BLaER1 treated with 17β-estradiol and CSF1 and Interleukin-3, amounts not matched to agents 10 nM and 100 nM (cell line): ENCODE results near the gene NDUFS7.
A peak's percentile ranks its signal among the peaks of the same experiment; 100 is the strongest.

ENCODE experiments used
- H3K27ac ChIP-seq, 11 experiments: shearing (Covaris generic); formaldehyde crosslinking; 2 replicates each; pipeline ENCODE4 v1.8.1; 2022
- H3K27me3 ChIP-seq, 11 experiments: shearing (Covaris generic); formaldehyde crosslinking; 2 replicates each; pipeline ENCODE4 v1.8.1; 2022
- H3K36me3 ChIP-seq, 11 experiments: shearing (Covaris generic); formaldehyde crosslinking; 2 replicates each; pipeline ENCODE4 v1.8.1; 2022
- H3K4me1 ChIP-seq, 10 experiments: shearing (Covaris generic); formaldehyde crosslinking; 2 replicates each; pipeline ENCODE4 v1.8.1; 2022
- H3K4me2 ChIP-seq, 11 experiments: shearing (Covaris generic); formaldehyde crosslinking; 2 replicates each; pipeline ENCODE4 v1.8.1; 2022
- H3K4me3 ChIP-seq, 10 experiments: shearing (Covaris generic); formaldehyde crosslinking; 2 replicates each; pipeline ENCODE4 v1.8.1; 2022
- H3K9ac ChIP-seq, 11 experiments: shearing (Covaris generic); formaldehyde crosslinking; 2 replicates each; pipeline ENCODE4 v1.8.1; 2022
- H3K9me3 ChIP-seq, 11 experiments: shearing (Covaris generic); formaldehyde crosslinking; replicated peaks in 1 of 11; 2 replicates each; pipeline ENCODE4 v1.8.1; 2022
- H4K20me1 ChIP-seq, 11 experiments: shearing (Covaris generic); formaldehyde crosslinking; 2 replicates each; pipeline ENCODE4 v1.8.1; 2022
- Cebpa-rat ChIP-seq, 11 experiments: shearing (Covaris generic); IDR thresholded peaks; 2 replicates each; pipeline ENCODE4 v1.8.1; 2022

NDUFS7 gene

GRCh38 chr19:1366899-1367870, 16.5 kb upstream of the NDUFS7 start:
- Histone ChIP-seq H3K4me3 (no peak overlapping the region), H3K27me3 (peaks cover 0 to 16% (median 0%) of the 10 kb centered on the region in 11 experiments; a peak in 2 of 22 replicates), H3K4me2 (peak overlapping the region; percentile 68 to 100 (median 91)), H4K20me1 (peaks cover 0 to 77% (median 0%) of the 10 kb centered on the region in 11 experiments; a peak in 9 of 22 replicates), H3K9ac (peak overlapping the region in 8 of 11 experiments; percentile 50 to 81 (median 61); a peak in 16 of 22 replicates), H3K36me3 (peaks cover 9 to 56% (median 29%) of the 10 kb centered on the region in 11 experiments; a peak in 18 of 22 replicates), H3K27ac (peak overlapping the region in 9 of 11 experiments; percentile 36 to 92 (median 75); a peak in 19 of 22 replicates), H3K9me3 (no peaks in the 10 kb centered on the region), H3K4me1 (peaks cover 77 to 100% (median 100%) of the 10 kb centered on the region in 10 experiments)
- peak in 6 of 11 experiments; percentile 9 to 90 (median 39); a peak in 4 of 22 replicates for TF ChIP-seq Cebpa-rat (IDR thresholded peaks at IDR 0.05)

DNA sequence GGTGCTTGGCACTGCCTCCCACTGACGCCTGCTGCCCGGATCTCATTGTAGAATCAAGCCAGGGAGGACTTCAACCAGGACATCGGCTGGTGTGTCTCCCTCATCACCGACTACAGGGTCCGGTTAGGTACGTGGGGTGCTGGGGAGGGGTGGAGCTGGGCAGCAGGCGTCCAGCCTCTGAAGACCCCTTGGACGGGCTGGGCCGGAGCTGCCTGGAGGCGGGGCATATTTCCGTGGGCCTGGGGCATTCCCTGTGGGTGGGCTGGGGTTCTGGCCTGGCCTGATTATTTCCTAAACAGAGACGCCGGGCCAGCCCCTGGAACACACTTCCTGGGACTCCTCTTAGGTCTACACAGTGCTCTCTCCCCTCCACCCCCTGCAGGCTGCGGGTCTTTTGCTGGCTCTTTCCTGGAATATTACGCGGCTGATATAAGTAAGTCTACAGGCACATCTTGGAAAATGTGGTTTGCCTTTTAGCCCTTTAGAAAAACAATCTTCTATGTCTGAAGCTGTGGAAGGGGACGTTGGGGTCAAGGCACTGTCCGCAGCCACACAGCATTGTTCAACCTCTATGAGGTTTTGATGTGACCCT, 14.4 kb upstream of the NDUFS7 start:
- H3K4me2 ChIP-seq, result peak overlapping the region in 9 of 11 experiments; percentile 85 to 100 (median 97); a peak in 17 of 22 replicates
- H4K20me1 ChIP-seq, result peaks cover 0 to 58% (median 0%) of the 10 kb centered on the region in 11 experiments; a peak in 5 of 22 replicates
- H3K4me3 ChIP-seq, result no peak overlapping the region
- H3K9ac ChIP-seq, result peak overlapping the region in 5 of 11 experiments; percentile 66 to 81 (median 72); a peak in 8 of 22 replicates
- H3K27me3 ChIP-seq, result 0 out of 22 replicates have a peak, but pooled peaks cover 0 to 5% (median 0%) of the 10 kb centered on the region in 11 experiments
- H3K4me1 ChIP-seq, result peaks cover 55 to 100% (median 99%) of the 10 kb centered on the region in 10 experiments
- no peaks in the 10 kb centered on the region for H3K9me3 ChIP-seq
- no peak for TF ChIP-seq Cebpa-rat (IDR thresholded peaks at IDR 0.05)
- peak overlapping the region in 6 of 11 experiments; percentile 9 to 92 (median 62); a peak in 10 of 22 replicates for H3K27ac ChIP-seq
- peaks cover 19 to 69% (median 43%) of the 10 kb centered on the region in 11 experiments for H3K36me3 ChIP-seq

- peaks cover 48 to 97% (median 95%) of the 10 kb centered on the region in 10 experiments for H3K4me1 ChIP-seq
- H3K9ac ChIP-seq, result peak overlapping the region in 10 of 11 experiments; percentile 9 to 81 (median 66); a peak in 17 of 22 replicates
- peaks cover 0 to 50% (median 0%) of the 10 kb centered on the region in 11 experiments; a peak in 5 of 22 replicates for H4K20me1 ChIP-seq
- 0 out of 22 replicates have a peak, but pooled peaks cover 0 to 5% (median 0%) of the 10 kb centered on the region in 11 experiments for H3K27me3 ChIP-seq
- H3K4me3 ChIP-seq, result peak overlapping the region in 8 of 10 experiments; percentile 30 to 61 (median 52); a peak in 16 of 20 replicates
- H3K27ac ChIP-seq, result peak overlapping the region in 8 of 11 experiments; percentile 64 to 92 (median 68); a peak in 16 of 22 replicates
- TF ChIP-seq Cebpa-rat (IDR thresholded peaks at IDR 0.05), result peak in 7 of 11 experiments; percentile 26 to 71 (median 47); a peak in 8 of 22 replicates
- no peaks in the 10 kb centered on the region for H3K9me3 ChIP-seq
- peak overlapping the region; percentile 85 to 100 (median 93) for H3K4me2 ChIP-seq
- H3K36me3 ChIP-seq, result peaks cover 22 to 68% (median 46%) of the 10 kb centered on the region in 11 experiments
Observed at GRCh38 chr19:1370579-1371361, 12.9 kb upstream of the NDUFS7 start.

DNA sequence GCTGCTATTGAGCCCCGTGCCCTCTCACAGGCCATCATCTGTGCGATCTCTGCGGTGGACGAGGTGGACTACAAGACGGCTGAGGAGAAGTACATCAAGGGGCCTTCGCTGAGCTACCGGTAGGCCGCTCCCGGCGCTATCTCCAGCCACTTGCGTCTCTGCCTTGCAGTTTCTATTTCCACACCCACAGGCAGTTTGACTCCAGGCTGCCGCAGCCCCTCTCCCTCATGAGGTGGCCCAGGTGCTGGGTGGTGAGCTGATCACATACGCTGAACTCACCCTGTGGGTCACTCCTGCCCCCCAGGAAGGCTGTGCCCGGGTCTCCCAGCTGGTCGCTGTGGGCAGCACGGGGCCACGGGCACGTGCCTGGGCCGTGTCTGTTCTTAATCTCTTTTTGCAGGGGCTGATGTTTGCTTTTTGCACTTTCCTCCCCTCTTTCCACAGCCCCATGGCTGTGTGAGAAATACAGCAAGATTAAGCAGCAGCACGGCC, 10.6 kb upstream of the NDUFS7 start:
- Histone ChIP-seq H3K9me3 (no peaks in the 10 kb centered on the region), H3K27me3 (0 out of 22 replicates have a peak, but pooled peaks cover 0 to 5% (median 0%) of the 10 kb centered on the region in 11 experiments), H3K4me2 (no peak overlapping the region; a peak in 4 of 22 replicates), H3K27ac (peak overlapping the region in 8 of 11 experiments; percentile 32 to 92 (median 52); a peak in 14 of 22 replicates), H4K20me1 (peaks cover 0 to 36% (median 0%) of the 10 kb centered on the region in 11 experiments; a peak in 5 of 22 replicates), H3K4me1 (peaks cover 28 to 95% (median 91%) of the 10 kb centered on the region in 10 experiments), H3K36me3 (peaks cover 18 to 73% (median 53%) of the 10 kb centered on the region in 11 experiments), H3K4me3 (no peak overlapping the region), H3K9ac (peak overlapping the region in 8 of 11 experiments; percentile 16 to 66 (median 48); a peak in 13 of 22 replicates)
- no peak for TF ChIP-seq Cebpa-rat (IDR thresholded peaks at IDR 0.05)

DNA sequence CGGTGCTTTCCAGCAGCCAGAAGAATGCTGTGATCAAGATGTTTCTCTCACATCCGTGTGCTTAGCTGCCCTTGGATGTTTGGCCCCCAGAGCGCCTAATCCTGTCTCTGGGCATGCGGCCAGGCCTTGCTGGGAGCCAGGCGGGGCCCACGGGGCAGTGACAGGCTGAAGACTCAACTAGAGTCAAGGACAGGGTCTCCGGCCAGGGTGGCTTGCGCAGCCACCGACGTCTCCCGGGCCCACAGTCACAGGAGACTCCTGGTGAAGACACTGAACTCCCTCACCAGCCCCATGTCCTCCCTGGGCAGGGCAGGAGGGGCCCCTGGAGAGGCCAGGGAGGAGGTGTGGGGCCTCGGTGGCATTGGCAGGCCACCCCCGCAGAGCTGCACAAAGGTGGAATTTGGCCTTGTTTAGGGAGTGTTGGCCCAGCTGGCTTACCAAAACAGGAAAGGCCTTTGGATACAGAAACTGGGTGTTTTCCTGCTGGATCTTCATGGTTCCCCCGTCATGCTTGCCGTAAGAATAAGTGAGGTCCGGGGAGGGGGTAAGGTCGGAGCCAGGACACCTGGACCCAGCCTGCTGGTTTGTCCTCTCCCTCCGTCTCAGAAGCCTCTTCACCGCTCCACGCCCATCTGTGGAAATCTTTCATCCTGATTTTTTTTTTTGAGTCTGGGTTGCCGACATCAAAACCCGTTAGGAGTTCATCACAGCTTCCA, 10.0 kb upstream of the NDUFS7 start:
- Histone ChIP-seq H4K20me1 (peaks cover 0 to 35% (median 0%) of the 10 kb centered on the region in 11 experiments; a peak in 5 of 22 replicates), H3K9ac (peak overlapping the region in 8 of 11 experiments; percentile 16 to 66 (median 48); a peak in 14 of 22 replicates), H3K36me3 (peaks cover 18 to 67% (median 54%) of the 10 kb centered on the region in 11 experiments), H3K4me1 (peaks cover 22 to 89% (median 85%) of the 10 kb centered on the region in 10 experiments), H3K4me3 (no peak overlapping the region), H3K27me3 (0 out of 22 replicates have a peak, but pooled peaks cover 0 to 5% (median 0%) of the 10 kb centered on the region in 11 experiments), H3K27ac (peak overlapping the region in 8 of 11 experiments; percentile 32 to 92 (median 52); a peak in 14 of 22 replicates), H3K4me2 (peak overlapping the region in 6 of 11 experiments; percentile 12 to 32 (median 20); a peak in 7 of 22 replicates), H3K9me3 (no peaks in the 10 kb centered on the region)
- no peak for TF ChIP-seq Cebpa-rat (IDR thresholded peaks at IDR 0.05)

DNA sequence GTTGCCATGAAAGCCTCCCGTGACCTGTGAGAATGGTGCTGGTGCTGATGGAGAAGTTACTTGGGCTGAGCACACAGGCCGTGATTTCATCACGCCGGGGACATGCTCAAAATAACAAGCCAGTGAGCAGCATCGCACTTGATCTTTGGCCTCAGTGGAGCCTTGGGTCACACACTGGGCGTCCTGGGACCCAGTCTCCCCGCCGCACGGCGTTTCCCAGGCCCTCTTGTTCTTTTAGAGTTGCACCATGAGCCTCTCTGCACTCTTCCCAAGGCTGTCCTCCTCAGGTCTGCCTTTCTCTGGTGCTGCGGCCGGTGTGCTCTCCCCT, 9.5 kb upstream of the NDUFS7 start:
- Histone ChIP-seq H3K9me3 (no peaks in the 10 kb centered on the region), H3K4me3 (no peak overlapping the region), H3K27me3 (0 out of 22 replicates have a peak, but pooled peaks cover 0 to 5% (median 0%) of the 10 kb centered on the region in 11 experiments), H3K4me2 (peak overlapping the region in 7 of 11 experiments; percentile 12 to 32 (median 18); a peak in 7 of 22 replicates), H4K20me1 (peaks cover 0 to 35% (median 0%) of the 10 kb centered on the region in 11 experiments; a peak in 6 of 22 replicates), H3K4me1 (peaks cover 17 to 84% (median 79%) of the 10 kb centered on the region in 10 experiments), H3K36me3 (peaks cover 18 to 64% (median 51%) of the 10 kb centered on the region in 11 experiments), H3K27ac (peak overlapping the region in 6 of 11 experiments; percentile 12 to 92 (median 61); a peak in 10 of 22 replicates), H3K9ac (peak overlapping the region in 6 of 11 experiments; percentile 20 to 66 (median 48); a peak in 12 of 22 replicates)
- TF ChIP-seq Cebpa-rat (IDR thresholded peaks at IDR 0.05), result no peak
